AG04450 (cell line): ENCODE measurements around the gene EVPLL. TPM values are rescaled to one million over a fixed set of nuclear protein-coding genes. Genes with fewer than 3 reads are reported as not detected.
"Not testable (repeated sequence)": the region's sequence is repeated elsewhere in the genome, so short reads cannot be mapped to it uniquely, and the experiment has no call there.

Source experiments
- CTCF ChIA-PET: fragments of 300-600, 350-600 bp; formaldehyde crosslinking; extraction: SDS; loops from one replicate; lab custom pipeline; 2022; ENCODE audit warnings: antibody characterized with exemption, inconsistent platforms; lab: Charles Lee
- POLR2A ChIA-PET: fragments of 350-600 bp; formaldehyde crosslinking; extraction: SDS; loops from one replicate; lab custom pipeline; 2021; ENCODE audit warnings: antibody characterized with exemption, inconsistent platforms; lab: Yijun Ruan, JAX
- DNase-seq: peaks from one replicate; pipeline ENCODE4 v3.0.0-alpha.2; 2011; ENCODE audit warnings: low read depth, low spot score
- H3K27ac ChIP-seq: one replicate; pipeline ENCODE4 v1.5.1; 2012; ENCODE audit warnings: low read depth, low read length, control low read depth
- H3K27me3 ChIP-seq: one replicate; pipeline ENCODE4 v1.6.0; 2012; ENCODE audit warnings: low read length; ENCODE audit not compliant: control insufficient read depth, insufficient read depth
- H3K4me3 ChIP-seq: 2 replicates; pipeline ENCODE4 v1.5.1; 2011; ENCODE audit warnings: mild to moderate bottlenecking, low read depth, low read length, control low read depth
- H3K9me3 ChIP-seq: 2 replicates; pipeline ENCODE4 v1.5.1; 2012; ENCODE audit warnings: low read length; ENCODE audit not compliant: control insufficient read depth, insufficient read depth
- CTCF ChIP-seq: IDR thresholded peaks from 2 replicates; pipeline ENCODE4 v1.5.1; 2011; ENCODE audit warnings: low read depth, low read length, control low read depth, inconsistent platforms
- polyA plus RNA-seq: library from polyadenylated mRNA; depleted of rRNA; stranded (reverse); fragments of >200 nt; gene quantifications from 2 replicates; pipeline ENCODE4 v1.2.3, GENCODE V29; 2011

EVPLL gene
- polyA plus RNA-seq, 1 experiment = not detected

GRCh38 chr17:18382441-18383078 lies 5.0 kb downstream of the EVPLL start:
- Histone ChIP-seq H3K4me3 (no peak overlapping the region), H3K27me3 (peaks cover 32% of the 10 kb centered on the region), H3K9me3 (no peaks in the 10 kb centered on the region; the same call in 1 of the 2 replicates), H3K27ac (no peak overlapping the region)
- DNase-seq = no peak
- TF ChIP-seq CTCF = no peak
- ChIA-PET CTCF (no interaction called here), POLR2A (no interaction called here)

GRCh38 chr17:18383079-18383481 lies 5.5 kb downstream of the EVPLL start:
- peaks cover 32% of the 10 kb centered on the region for H3K27me3 ChIP-seq
- H3K27ac ChIP-seq, H3K9me3 ChIP-seq, H3K4me3 ChIP-seq, POLR2A ChIA-PET, DNase-seq, CTCF ChIA-PET: not testable (repeated sequence)

GRCh38 chr17:18384271-18384670 lies 6.7 kb downstream of the EVPLL start:
- POLR2A ChIA-PET, CTCF ChIA-PET, DNase-seq, H3K4me3 ChIP-seq, H3K27ac ChIP-seq, H3K9me3 ChIP-seq: not testable (repeated sequence)
- peaks cover 31% of the 10 kb centered on the region for H3K27me3 ChIP-seq

GRCh38 chr17:18387583-18387982 lies 10.0 kb downstream of the EVPLL start:
- POLR2A ChIA-PET, H3K27ac ChIP-seq, DNase-seq, CTCF ChIA-PET, H3K9me3 ChIP-seq, H3K4me3 ChIP-seq: not testable (repeated sequence)
- peaks cover 14% of the 10 kb centered on the region for H3K27me3 ChIP-seq

GRCh38 chr17:18388266-18388665 lies 10.7 kb downstream of the EVPLL start:
- POLR2A ChIA-PET = not testable (repeated sequence)

GRCh38 chr17:18388728-18389127 lies 11.2 kb downstream of the EVPLL start:
- POLR2A ChIA-PET, H3K4me3 ChIP-seq, H3K27ac ChIP-seq, H3K9me3 ChIP-seq, CTCF ChIA-PET, DNase-seq, H3K27me3 ChIP-seq: not testable (repeated sequence)

More at GRCh38 chr17:18388266-18388665, 10.7 kb downstream of the EVPLL start:
- CTCF ChIA-PET, H3K4me3 ChIP-seq, H3K9me3 ChIP-seq, H3K27ac ChIP-seq, DNase-seq: not testable (repeated sequence)
- peaks cover 11% of the 10 kb centered on the region for H3K27me3 ChIP-seq

- H3K27ac ChIP-seq, H3K4me3 ChIP-seq, H3K9me3 ChIP-seq, H3K27me3 ChIP-seq, CTCF ChIA-PET, DNase-seq, POLR2A ChIA-PET: not testable (repeated sequence)
Measured at GRCh38 chr17:18401872-18402590, 24.5 kb downstream of the EVPLL start.

- H3K27ac ChIP-seq, H3K9me3 ChIP-seq, DNase-seq, POLR2A ChIA-PET, H3K27me3 ChIP-seq, H3K4me3 ChIP-seq, CTCF ChIA-PET: not testable (repeated sequence)
Measured at GRCh38 chr17:18403166-18403565, 25.6 kb downstream of the EVPLL start.

GRCh38 chr17:18403604-18404003 lies 26.0 kb downstream of the EVPLL start:
- POLR2A ChIA-PET, H3K9me3 ChIP-seq, H3K27ac ChIP-seq, H3K27me3 ChIP-seq, CTCF ChIA-PET, H3K4me3 ChIP-seq, DNase-seq: not testable (repeated sequence)

GRCh38 chr17:18408906-18409305 lies 31.3 kb downstream of the EVPLL start:
- H3K27ac ChIP-seq, DNase-seq, POLR2A ChIA-PET, H3K4me3 ChIP-seq, CTCF ChIA-PET, H3K9me3 ChIP-seq, H3K27me3 ChIP-seq: not testable (repeated sequence)

- H3K9me3 ChIP-seq, DNase-seq, H3K27ac ChIP-seq, POLR2A ChIA-PET, CTCF ChIA-PET, H3K27me3 ChIP-seq, H3K4me3 ChIP-seq: not testable (repeated sequence)
Measured at GRCh38 chr17:18409321-18409720, 31.7 kb downstream of the EVPLL start.
